ENCODE data around the gene SLC35G2.

- TF ChIP-seq CTCF (IDR thresholded peaks at IDR 0.05) (no peak), HOXB5 (CRISPR knock-in tag; IDR thresholded peaks at IDR 0.05) (no peak)
Measured at GRCh38 chr3:136839556-136839931, 20.6 kb downstream of the SLC35G2 start.
